CD4-positive, alpha-beta T cell treated with Interleukin-10 for 1 hour (primary cell): Measurements from ENCODE around the gene SPOP.
"Not testable (repeated sequence)": the region's sequence is repeated elsewhere in the genome, so short reads cannot be mapped to it uniquely, and the experiment has no call there.

Source experiments
- DNase-seq: peaks from one replicate; pipeline ENCODE4 v3.0.0-alpha.2; 2020

The SPOP gene

DNA sequence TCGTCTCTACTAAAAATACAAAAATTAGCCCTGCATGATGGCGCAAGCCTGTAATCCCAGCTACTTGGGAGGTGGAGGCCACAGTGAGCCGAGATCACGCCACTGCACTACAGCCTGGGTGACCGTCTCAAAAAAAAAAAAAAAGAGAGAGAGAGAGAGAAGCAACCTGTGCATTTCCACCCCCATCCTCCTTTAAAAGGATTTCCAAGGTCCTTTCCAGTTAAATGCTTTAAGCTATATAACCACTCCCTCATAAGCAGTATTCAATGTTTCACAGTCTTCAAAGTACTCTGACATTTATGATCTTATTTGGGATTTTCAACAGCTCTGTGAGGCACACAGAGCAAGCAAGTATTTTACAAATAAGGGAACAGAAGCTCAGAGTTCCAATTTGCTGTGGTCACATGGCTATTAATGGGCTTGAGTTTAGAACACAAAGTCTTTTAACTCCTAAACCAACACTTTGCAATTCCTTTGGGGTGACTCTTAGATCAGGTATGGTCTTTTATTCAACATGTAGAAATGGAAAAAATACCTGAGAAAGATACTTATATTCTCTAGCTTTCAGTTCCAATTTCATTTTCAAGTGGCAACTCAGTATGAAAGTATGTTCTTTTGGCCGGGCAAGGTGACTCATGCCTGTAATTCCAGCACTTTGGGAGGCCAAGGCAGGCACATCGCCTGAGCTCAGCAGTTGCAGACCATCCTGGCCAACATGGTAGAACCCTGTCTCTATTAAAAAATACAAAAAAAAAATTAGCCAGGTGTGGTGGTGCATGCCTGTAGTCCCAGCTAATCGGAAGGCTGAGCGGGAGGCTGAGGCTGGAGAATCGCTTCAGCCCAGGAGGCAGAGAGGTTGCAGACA lies 31.3 kb downstream of the SPOP start:
- DNase-seq: no peak

DNA sequence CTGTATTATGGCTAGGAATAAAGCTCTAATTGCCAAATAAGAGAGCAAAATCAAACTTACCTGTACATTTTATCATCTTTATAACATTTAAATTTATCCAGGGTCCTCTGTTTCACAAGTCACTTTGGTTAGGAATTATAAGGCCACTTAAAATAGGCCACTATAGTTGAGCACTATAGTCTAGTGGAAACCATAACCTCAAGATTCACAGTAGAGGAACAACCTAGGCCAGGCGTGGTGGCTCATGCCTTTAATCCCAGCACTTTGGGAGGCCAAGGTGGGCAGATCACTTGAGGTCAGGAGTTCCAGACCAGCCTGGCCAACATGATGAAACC lies 31.9 kb downstream of the SPOP start:
- DNase-seq: not testable (repeated sequence)

- no peak for DNase-seq
Observed at GRCh38 chr17:49645654-49646053, 32.2 kb downstream of the SPOP start.

DNA sequence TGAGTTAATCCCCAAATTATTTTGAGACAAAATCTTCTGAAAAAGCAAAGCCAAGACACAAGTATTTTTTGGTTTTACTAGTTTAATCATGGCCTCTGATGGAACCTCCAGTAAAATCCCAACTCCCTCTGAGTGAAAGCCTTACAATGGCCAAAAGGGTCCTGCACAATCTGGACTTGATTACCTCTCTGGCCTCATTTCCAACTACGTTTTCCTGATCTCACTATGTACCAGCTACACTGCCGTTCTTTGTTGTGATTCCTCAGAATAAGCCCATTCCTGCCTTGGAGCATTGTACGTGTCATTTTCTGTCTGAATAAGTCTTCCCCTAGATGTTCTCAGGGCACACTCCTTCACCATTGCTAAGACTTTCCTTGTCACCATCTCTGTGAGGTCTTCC lies 37.3 kb downstream of the SPOP start:
- DNase-seq: no peak

DNA sequence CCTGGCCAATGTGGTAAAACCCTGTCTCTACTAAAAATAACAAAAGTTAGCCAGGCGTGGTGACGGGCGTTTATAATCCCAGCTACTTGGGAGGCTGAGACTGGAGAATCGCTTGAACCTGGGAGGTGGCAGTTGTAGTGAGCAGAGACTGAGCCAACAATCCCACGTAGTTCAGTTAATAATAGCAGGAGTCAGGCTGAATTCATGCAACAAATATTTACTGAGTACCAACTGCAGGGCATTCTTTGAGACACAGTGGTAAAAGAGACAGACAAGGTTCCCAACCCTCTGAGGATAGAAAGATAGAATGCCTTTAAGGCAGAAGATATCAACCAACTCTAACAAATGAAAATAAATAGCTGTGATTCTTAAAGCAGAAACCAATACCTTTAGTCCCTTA lies 39.1 kb downstream of the SPOP start:
- no peak for DNase-seq

DNA sequence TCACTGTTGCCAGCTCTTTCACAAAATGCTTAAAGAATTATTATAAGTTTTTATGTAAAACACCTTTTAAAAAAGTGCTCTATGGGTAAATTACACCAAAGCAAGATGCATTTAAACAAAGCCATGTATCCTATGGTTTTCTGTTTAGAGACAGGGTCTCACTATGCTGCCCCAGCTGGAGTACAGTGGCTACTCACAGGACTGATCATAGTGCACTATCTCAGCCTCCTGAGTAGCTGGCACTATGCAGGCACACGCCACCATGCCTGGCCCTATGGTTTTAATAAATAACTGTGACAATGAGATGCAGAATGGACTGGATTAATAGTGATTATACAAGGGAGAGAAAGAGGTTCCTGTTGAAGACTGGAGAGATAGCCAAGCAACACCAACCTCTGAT lies 40.2 kb downstream of the SPOP start:
- DNase-seq: no peak

- DNase-seq: no peak
Observed at GRCh38 chr17:49637050-49637449, 40.8 kb downstream of the SPOP start.

GRCh38 chr17:49635121-49635520 lies 42.8 kb downstream of the SPOP start:
- DNase-seq: no peak

DNA sequence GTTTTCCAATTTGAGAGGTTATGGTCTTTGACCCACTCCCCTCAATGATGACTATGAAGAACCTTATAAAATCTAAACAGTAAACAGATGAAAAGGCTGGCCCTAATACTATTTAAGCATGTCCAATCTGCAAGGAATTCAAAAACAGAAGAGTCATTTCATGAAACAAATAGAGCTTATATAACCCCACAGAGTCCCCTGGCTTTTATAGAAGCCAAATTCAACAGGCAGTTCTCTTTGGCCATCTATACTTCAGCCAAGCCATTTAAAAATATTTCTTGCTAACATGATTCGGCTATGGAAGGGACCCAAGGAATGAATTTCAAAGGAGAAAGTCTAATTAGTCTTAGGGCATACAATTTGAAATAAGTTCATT lies 43.4 kb downstream of the SPOP start:
- DNase-seq: no peak

- no peak for DNase-seq
Observed at GRCh38 chr17:49633762-49634484, 44.0 kb downstream of the SPOP start.

- no peak for DNase-seq
Observed at GRCh38 chr17:49633250-49633649, 44.6 kb downstream of the SPOP start.

- no peak for DNase-seq
Observed at GRCh38 chr17:49632201-49632600, 45.7 kb downstream of the SPOP start.

GRCh38 chr17:49631496-49631895 lies 46.4 kb downstream of the SPOP start:
- DNase-seq: no peak

DNA sequence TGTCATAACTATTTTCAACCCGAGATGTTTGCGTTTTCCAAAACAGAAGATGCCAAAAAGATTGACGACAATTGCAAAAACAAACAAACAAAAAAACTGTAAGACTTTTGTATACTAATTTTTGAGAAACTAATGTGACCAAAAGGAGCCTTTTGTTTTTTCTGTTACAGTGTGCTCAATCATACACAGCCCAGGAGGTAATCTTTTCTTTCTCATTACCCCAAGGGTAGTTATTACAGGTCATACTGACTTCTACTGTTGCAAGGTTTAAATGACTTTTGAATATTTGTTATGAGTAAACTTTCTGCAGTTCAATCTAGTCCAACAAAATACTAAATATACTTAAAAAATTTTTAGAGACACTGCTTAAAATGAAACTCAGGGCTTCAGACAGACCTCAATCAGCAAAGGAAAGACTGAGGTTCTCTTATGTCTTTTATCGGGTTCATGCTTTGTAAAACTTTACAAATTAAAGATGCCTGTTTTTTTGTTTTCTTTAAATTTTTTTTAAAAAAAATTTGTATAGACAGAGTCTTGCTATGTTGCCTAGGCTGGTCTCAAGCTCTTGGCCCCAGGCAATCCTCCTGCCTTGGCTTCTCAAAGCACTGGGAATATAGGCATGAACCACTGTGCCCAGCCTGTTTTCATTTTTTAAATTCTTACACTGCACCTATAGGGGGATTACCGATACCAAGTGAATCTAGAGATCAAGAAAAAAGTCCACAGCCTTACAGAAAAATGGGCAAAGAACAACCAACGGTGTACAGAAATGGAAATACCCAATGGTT lies 47.6 kb downstream of the SPOP start:
- DNase-seq: no peak

DNA sequence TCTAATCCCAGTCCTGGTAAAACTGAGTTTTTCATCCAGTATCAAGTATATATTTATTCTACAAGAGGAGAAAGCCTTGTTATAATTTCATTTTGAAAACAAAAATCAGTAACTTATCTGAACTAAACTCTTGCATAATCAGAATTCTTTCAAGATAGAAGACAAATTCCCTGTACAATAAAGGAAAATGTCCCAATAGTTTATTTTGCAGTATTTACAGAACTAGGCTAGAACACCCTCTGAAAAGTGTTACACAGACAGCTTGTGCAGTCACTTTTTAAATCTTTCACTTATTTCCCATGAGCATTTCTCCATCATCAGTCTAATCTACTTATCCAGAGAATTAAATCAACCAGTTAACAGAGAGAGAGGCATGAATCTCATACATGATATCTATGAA lies 48.5 kb downstream of the SPOP start:
- no peak for DNase-seq

GRCh38 chr17:49624896-49625295 lies 53.0 kb downstream of the SPOP start:
- DNase-seq: no peak

GRCh38 chr17:49621946-49622529 lies 55.9 kb downstream of the SPOP start:
- no peak for DNase-seq

DNA sequence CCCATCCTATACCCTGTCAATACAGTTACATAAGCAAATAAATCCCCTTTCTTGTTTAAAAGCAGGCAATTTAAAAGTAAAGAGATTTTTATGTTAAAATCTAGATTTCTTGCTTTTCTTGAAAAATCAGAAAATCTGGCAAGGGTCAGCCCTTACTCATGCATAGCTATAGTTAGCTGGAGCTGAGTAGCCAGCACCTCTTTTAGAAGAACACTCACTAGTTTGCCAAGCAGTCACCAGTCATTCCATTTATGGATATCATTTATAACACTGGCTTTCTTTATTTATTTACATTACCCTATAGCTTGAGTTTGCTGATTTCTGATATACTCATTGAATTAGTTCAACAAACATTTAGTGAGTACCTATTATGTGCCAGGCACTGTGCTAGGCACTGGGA lies 56.5 kb downstream of the SPOP start:
- DNase-seq: no peak

DNA sequence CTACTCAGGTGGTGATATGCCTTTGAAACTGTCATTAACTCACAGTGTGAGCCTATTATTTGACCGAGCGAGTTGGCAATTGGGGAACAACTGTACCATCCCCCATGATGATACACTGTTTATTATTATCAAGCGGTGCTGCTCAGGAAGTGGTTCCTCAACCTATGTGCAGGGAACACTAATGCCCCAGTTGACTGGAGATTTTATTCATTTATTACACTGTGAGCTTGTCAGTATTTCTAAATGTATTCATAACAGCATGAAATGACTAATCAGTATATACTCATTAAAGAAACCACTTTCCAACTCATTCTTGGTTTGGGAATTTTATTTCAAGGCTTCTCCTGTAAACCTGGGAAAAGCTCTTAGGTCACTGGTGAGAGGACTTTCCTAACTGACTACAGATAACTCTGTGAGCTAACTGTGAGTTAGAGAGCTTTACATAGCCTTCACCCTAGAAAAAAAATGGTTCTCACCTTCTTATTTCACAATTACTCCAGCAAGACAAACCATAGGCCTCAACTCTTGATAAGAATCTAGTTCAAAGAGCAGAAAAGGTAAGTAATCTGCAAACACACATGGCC lies 59.8 kb downstream of the SPOP start:
- peak; percentile 3 for DNase-seq

- no peak for DNase-seq
Observed at GRCh38 chr17:49616601-49617131, 61.2 kb downstream of the SPOP start.

DNA sequence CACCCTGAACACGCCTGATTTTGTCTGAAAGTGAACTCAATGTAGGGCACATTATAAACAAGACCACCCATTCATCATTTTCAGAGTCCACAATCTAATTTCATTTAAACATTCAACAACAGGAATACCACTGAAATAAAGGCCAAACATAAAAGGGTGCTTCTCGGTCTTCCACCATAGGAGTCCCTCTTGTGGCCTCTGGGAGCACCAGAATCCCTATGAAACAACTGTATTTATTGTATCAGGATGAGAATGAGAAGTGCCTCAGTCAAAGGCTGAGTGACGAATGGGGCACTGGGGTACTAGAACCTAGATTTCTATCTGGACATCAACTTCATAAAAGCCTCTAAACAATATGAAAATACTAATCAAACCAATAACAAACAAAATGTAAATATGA lies 61.8 kb downstream of the SPOP start:
- DNase-seq: no peak

DNA sequence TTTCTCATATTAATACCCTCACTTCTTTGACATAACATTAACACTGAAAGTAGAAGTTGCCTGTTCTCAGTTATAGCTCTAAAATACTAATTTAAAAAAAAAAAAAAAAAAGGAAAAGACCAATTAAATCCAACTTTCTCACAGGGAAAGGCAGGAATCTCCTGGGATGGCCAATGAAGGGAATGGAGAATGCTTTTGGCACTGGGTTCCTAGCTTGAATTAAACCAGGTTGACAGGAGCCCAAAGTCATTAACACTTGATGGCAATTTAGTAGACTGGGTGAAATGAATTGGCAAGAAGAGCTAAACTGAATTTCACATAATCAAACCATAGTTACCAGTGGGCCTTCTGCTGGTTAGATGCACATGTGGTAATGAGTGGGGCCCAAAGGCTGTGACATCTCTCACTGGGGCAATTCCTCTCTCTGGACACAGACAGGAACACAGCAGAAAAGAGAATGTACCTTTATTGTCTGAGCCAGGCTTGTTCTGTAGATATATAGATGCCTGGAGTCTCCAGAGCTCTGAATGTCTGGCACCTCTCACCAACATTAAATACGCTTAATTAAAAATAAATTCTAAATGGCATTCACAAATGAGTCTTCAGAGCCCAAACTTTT lies 64.6 kb downstream of the SPOP start:
- no peak for DNase-seq
